Tibial nerve (tissue), 4 donors: ENCODE measurements around the gene HSD17B12. TPM values are rescaled to one million over a fixed set of nuclear protein-coding genes. Genes with fewer than 3 reads are reported as not detected.

ENCODE experiments used
- DNase-seq, 2 donors: peaks; one replicate each; pipeline ENCODE4 v3.0.0-alpha.2; 2019; ENCODE audit warnings: low spot score in 2 of 2
- H3K27ac ChIP-seq, 4 donors: fragments of 200-600 bp; sonication (generic) in 3 of 4; one replicate each; pipeline ENCODE4 v1.5.1; 2017 to 2019; ENCODE audit warnings: mild to moderate bottlenecking in 1 of 4
- H3K27me3 ChIP-seq, 2 donors: fragments of 200-600 bp; sonication (generic) in 1 of 2; one replicate each; pipeline versions ENCODE4 v1.5.1 to v1.6.0; 2017 to 2019
- H3K36me3 ChIP-seq, 3 donors: fragments of 200-600 bp; sonication (generic); one replicate each; pipeline ENCODE4 v1.5.1; 2018 to 2019
- H3K4me1 ChIP-seq, 4 donors: fragments of 200-600 bp; sonication (generic) in 3 of 4; one replicate each; pipeline ENCODE4 v1.5.1; 2017 to 2019
- H3K4me3 ChIP-seq, 4 donors: fragments of 200-600 bp; sonication (generic) in 3 of 4; one replicate each; pipeline ENCODE4 v1.5.1; 2017 to 2019; ENCODE audit warnings: mild to moderate bottlenecking in 1 of 4, moderate library complexity in 1 of 4
- H3K9me3 ChIP-seq, 4 donors: fragments of 200-600 bp; sonication (generic) in 3 of 4; one replicate each; pipeline ENCODE4 v1.5.1; 2017 to 2019
- EP300 ChIP-seq, 2 donors: sonication (generic); formaldehyde crosslinking; IDR thresholded peaks; one replicate each; pipeline ENCODE4 v1.6.1; 2017; ENCODE audit warnings: antibody characterized with exemption in 2 of 2, mild to moderate bottlenecking in 1 of 2
- POLR2A ChIP-seq, 2 donors: fragments of 450-650 bp; IDR thresholded peaks; one replicate each; pipeline ENCODE4 v1.6.1; 2017; ENCODE audit warnings: antibody characterized with exemption in 2 of 2, mild to moderate bottlenecking in 2 of 2, moderate library complexity in 2 of 2
- WGBS, 2 donors: methylation state at CpG; one replicate each; pipeline ENCODE4 v1.1.5; 2018; 5-methylcytosine and 5-hydroxymethylcytosine counted together
- total RNA-seq, 4 donors: library from RNA; depleted of rRNA; stranded (reverse); fragments of >200 nt; gene quantifications; one replicate each; pipeline ENCODE4 v1.1.0, GENCODE V29; 2016
- TF ChIP-seq, protein P1 (sequence below), 5 experiments: fragments of 200-600 bp in 3 of 5; fragments of 450-650 bp in 2 of 5; sonication (generic) in 3 of 5; IDR thresholded peaks; one replicate each; pipeline ENCODE4 v1.5.1; 2016 to 2019; ENCODE audit warnings: antibody characterized with exemption in 5 of 5, mild to moderate bottlenecking in 3 of 5, moderate library complexity in 2 of 5

Gene HSD17B12
- total RNA-seq, 4 donors from 2014 or later: 54.9 to 75.9 (median 62.9) TPM

DNA sequence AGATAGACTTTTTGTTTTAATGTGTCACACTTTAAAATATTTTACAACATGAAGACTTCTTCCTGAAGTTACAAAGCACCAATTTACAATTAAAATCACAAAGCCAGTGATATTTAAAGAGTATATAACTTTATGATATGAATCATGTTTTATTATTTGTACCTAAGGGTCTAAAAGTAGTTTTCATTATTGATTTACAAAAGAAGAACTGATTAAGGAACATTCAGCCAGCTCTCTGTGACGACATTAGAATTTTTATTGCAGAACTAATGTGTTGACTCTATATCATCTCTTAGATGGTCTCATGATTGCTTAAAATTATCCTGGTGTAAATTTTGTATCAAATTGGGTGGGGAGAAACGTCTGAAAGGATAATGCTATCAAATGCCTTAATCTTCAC lies 117.3 kb downstream of the HSD17B12 start:
- Histone ChIP-seq H3K36me3 (peaks cover 0 to 29% (median 0%) of the 10 kb centered on the region in 3 donors), H3K27ac (no peak overlapping the region), H3K27me3 (no peaks in the 10 kb centered on the region), H3K9me3 (no peaks in the 10 kb centered on the region), H3K4me3 (no peak overlapping the region), H3K4me1 (no peaks in the 10 kb centered on the region)
- 86 to 95% methylated on average over 2 of the region's 2 CpGs for WGBS, 2 donors
- TF ChIP-seq POLR2A (IDR thresholded peaks at IDR 0.05): no peak
- no peak for TF ChIP-seq EP300 (IDR thresholded peaks at IDR 0.05)
- TF ChIP-seq, protein P1, sequence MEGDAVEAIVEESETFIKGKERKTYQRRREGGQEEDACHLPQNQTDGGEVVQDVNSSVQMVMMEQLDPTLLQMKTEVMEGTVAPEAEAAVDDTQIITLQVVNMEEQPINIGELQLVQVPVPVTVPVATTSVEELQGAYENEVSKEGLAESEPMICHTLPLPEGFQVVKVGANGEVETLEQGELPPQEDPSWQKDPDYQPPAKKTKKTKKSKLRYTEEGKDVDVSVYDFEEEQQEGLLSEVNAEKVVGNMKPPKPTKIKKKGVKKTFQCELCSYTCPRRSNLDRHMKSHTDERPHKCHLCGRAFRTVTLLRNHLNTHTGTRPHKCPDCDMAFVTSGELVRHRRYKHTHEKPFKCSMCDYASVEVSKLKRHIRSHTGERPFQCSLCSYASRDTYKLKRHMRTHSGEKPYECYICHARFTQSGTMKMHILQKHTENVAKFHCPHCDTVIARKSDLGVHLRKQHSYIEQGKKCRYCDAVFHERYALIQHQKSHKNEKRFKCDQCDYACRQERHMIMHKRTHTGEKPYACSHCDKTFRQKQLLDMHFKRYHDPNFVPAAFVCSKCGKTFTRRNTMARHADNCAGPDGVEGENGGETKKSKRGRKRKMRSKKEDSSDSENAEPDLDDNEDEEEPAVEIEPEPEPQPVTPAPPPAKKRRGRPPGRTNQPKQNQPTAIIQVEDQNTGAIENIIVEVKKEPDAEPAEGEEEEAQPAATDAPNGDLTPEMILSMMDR (IDR thresholded peaks at IDR 0.05): no peak
- DNase-seq: no peak

DNA sequence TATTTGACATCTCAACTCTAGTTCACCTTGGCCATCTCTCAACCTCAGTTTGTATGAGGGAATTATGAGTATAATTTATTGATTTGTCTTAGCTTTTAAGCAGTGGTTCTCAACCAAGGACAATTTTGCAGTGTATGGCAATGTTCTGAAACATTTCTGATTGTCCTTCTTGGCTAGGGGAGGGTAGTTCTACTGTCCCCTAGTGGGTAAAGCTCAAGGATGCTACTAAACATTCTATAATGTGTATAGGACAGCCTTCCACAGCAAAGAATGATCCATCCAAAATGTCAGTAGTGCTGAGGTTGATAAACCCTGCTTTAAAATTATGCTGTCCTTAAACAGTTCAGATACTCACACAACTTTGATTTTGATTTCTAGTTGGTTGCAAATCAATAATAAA lies 122.0 kb downstream of the HSD17B12 start:
- Histone ChIP-seq H3K4me3 (no peak overlapping the region), H3K4me1 (no peaks in the 10 kb centered on the region), H3K9me3 (no peaks in the 10 kb centered on the region), H3K27ac (no peak overlapping the region), H3K36me3 (peaks cover 0 to 39% (median 0%) of the 10 kb centered on the region in 3 donors), H3K27me3 (no peaks in the 10 kb centered on the region)
- DNase-seq: no peak
- TF ChIP-seq, protein P1 (IDR thresholded peaks at IDR 0.05): no peak
- TF ChIP-seq EP300 (IDR thresholded peaks at IDR 0.05) (no peak), POLR2A (IDR thresholded peaks at IDR 0.05) (no peak)

DNA sequence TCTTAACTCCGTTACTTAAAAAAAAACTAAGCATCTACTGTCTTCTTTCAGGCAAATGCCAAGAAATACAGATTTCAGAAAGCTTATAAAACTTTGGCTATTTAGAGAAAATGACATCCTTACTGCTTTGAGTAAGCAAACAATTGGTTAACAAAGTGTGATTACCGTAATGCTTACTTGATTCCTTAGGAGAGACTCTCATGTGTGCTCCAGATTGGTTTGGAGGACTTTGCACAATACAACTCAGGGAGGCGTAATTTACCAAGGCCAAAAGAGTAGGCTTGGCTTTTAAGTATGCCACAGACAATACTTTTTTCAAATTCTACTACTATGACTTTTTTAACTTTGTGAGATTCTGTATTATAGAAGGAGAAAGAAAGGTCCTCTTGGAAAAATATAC lies 123.2 kb downstream of the HSD17B12 start:
- WGBS, 2 donors: 66 to 72% methylated on average over 3 of the region's 3 CpGs
- peaks cover 0 to 31% (median 0%) of the 10 kb centered on the region in 3 donors for H3K36me3 ChIP-seq
- DNase-seq: no peak

DNA sequence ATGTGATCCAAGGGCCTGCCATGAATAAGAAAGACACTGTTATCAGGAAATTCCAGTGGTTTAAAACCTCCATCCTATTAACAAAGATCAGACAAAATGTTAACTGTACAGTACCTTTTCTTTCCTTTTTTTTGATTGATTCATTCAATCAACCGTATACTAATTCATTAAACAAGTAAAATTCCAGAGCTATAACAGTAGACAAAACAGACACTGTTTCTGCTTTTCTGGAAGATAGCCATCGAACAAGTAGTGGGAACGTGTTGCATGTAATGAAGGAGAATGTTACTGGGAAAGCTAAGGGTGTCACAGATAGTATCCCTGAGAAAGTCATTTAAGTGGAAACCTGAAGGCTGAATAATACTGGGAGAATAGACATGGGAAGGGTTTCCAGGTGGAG lies 126.4 kb downstream of the HSD17B12 start:
- peaks cover 0 to 10% (median 0%) of the 10 kb centered on the region in 3 donors for H3K36me3 ChIP-seq
- no peaks in the 10 kb centered on the region for H3K27me3 ChIP-seq
- no peaks in the 10 kb centered on the region for H3K9me3 ChIP-seq
- WGBS, 2 donors: 51 to 54% methylated on average over 3 of the region's 3 CpGs
- H3K4me3 ChIP-seq: no peak overlapping the region
- no peak for TF ChIP-seq EP300 (IDR thresholded peaks at IDR 0.05)
- no peak for TF ChIP-seq POLR2A (IDR thresholded peaks at IDR 0.05)
- TF ChIP-seq, protein P1 (IDR thresholded peaks at IDR 0.05): no peak
- H3K27ac ChIP-seq: no peak overlapping the region
- no peaks in the 10 kb centered on the region for H3K4me1 ChIP-seq
- DNase-seq: no peak

More for the DNA sequence above, 123.2 kb downstream of the HSD17B12 start:
- no peak overlapping the region for H3K4me3 ChIP-seq
- TF ChIP-seq EP300 (IDR thresholded peaks at IDR 0.05) (no peak), POLR2A (IDR thresholded peaks at IDR 0.05) (no peak)
- TF ChIP-seq, protein P1 (IDR thresholded peaks at IDR 0.05): no peak
- H3K27me3 ChIP-seq: no peaks in the 10 kb centered on the region
- H3K27ac ChIP-seq: no peak overlapping the region
- H3K9me3 ChIP-seq: no peaks in the 10 kb centered on the region
- H3K4me1 ChIP-seq: no peaks in the 10 kb centered on the region

DNA sequence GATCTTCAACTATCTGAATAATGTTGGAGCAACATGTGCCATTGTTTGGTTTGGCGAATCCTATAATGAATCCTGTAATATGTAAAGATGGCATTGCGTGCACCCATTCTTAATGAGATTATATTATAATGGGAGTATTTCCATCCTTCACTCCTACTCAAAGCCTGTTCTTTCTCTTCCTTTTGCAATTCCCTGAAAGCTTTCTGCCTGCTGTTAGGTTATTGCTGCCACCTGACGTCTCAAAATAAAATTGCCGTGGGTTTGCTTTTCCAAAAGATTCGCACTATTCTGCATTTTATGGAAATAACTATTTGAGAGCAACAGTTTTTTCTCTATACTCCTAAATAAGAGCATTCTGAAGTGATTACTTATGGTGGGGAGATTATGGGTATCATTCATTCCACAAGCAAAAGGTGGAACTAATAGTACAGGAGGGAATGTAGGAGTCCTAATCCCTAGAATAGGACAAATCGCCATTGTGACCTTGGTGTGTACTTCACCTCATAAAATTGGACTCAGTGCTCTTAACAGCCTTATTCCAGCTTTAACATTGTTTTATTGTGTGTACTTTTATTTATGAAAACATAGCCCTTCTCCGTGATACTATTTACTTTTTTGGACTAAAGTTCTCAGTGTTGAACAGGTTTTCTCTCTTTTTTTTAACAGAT lies 130.5 kb downstream of the HSD17B12 start:
- no peak for DNase-seq
- TF ChIP-seq POLR2A (IDR thresholded peaks at IDR 0.05) (no peak), EP300 (IDR thresholded peaks at IDR 0.05) (no peak)
- TF ChIP-seq, protein P1 (IDR thresholded peaks at IDR 0.05): no peak
- H3K9me3 ChIP-seq: no peaks in the 10 kb centered on the region
- no peak overlapping the region for H3K27ac ChIP-seq
- H3K36me3 ChIP-seq: peaks cover 0 to 6% (median 0%) of the 10 kb centered on the region in 3 donors
- H3K4me1 ChIP-seq: no peaks in the 10 kb centered on the region
- WGBS, 2 donors: 71 to 79% methylated on average over 7 of the region's 7 CpGs
- H3K27me3 ChIP-seq: no peaks in the 10 kb centered on the region
- no peak overlapping the region for H3K4me3 ChIP-seq
